HepG2 (cell line): Measurements from ENCODE around the gene PLXNA4. TPM values are rescaled to one million over a fixed set of nuclear protein-coding genes. Genes with fewer than 3 reads are reported as not detected.

Experiments
- ATAC-seq: fragments of 200-7000 bp; cut with Tn5 transposase; 3 replicates; pipeline ENCODE4 v1.9.1; 2020; ENCODE audit warnings: mild to moderate bottlenecking, moderate library complexity
- BruUV-seq: library from RNA; stranded (reverse); fragments of 400-500 nt; replicated peaks from 2 replicates; lab custom pipeline; 2021; lab: Mats Ljungman, UMichigan
- CTCF ChIA-PET: fragments of 300-600 bp; formaldehyde crosslinking; extraction: SDS; loops from one replicate; lab custom pipeline; 2021; ENCODE audit warnings: low total read pairs, inconsistent platforms, low intra/inter-chr PET ratio; lab: Yijun Ruan, JAX
- POLR2A ChIA-PET: fragments of 350-600 bp; sonication (Branson Sonifier 250); formaldehyde crosslinking; loops from one replicate; lab custom pipeline; 2020; ENCODE audit warnings: antibody characterized with exemption, inconsistent platforms; lab: Yijun Ruan, JAX
- DNase-seq: peaks from one replicate; pipeline ENCODE4 v3.0.0-alpha.2; 2015; ENCODE audit warnings: low spot score
- FAIRE-seq: peaks from 3 replicates; lab custom pipeline; 2011; peaks lifted over from hg19 to GRCh38; lab: Jason Lieb, UNC
- H2AFZ ChIP-seq: one replicate; pipeline ENCODE4 v1.6.1; 2011; ENCODE audit warnings: low read length, inconsistent platforms
- H3K27ac ChIP-seq: fragments of 300-600 bp; 3 replicates; pipeline ENCODE4 v1.8.0; 2011; ENCODE audit warnings: mixed run types, mild to moderate bottlenecking, mixed read lengths, low read length, inconsistent platforms; ENCODE audit not compliant: insufficient read depth; ENCODE audit errors: extremely low read length
- H3K27me3 ChIP-seq, 2 experiments: fragments of 200-600 bp in 1 of 2; 2 replicates in 1 of 2; 3 replicates in 1 of 2; pipeline versions ENCODE4 v1.6.0 to v1.8.0; 2011; ENCODE audit warnings: low read length in 2 of 2, mild to moderate bottlenecking in 2 of 2, moderate library complexity in 2 of 2, inconsistent platforms in 1 of 2; ENCODE audit not compliant: insufficient read depth in 2 of 2, control insufficient read depth in 1 of 2
- H3K36me3 ChIP-seq, 2 experiments: fragments of 200-600 bp in 1 of 2; replicated peaks in 1 of 2; 2 replicates in 1 of 2; 3 replicates in 1 of 2; pipeline versions ENCODE4 v1.5.1 to v1.8.0; 2011; ENCODE audit warnings: low read length in 2 of 2, inconsistent platforms in 1 of 2; ENCODE audit not compliant: insufficient read depth in 2 of 2, control insufficient read depth in 1 of 2
- H3K4me1 ChIP-seq: 2 replicates; pipeline ENCODE4 v1.5.1; 2012; ENCODE audit warnings: low read length, inconsistent platforms; ENCODE audit not compliant: insufficient read depth
- H3K4me2 ChIP-seq: 2 replicates; pipeline ENCODE4 v1.6.0; 2011; ENCODE audit warnings: low read depth, low read length, inconsistent platforms
- H3K4me3 ChIP-seq, 3 experiments: fragments of 200-600 bp in 1 of 3; sonication (generic), shearing (Covaris generic) in 1 of 3; replicated peaks in 1 of 3; 2 replicates each; pipeline ENCODE4 v1.5.1; 2011 to 2016; ENCODE audit warnings: low read length in 3 of 3, inconsistent platforms in 2 of 3, low read depth in 2 of 3, mild to moderate bottlenecking in 2 of 3, control low read depth in 1 of 3, mixed read lengths in 1 of 3; ENCODE audit not compliant: insufficient read depth in 1 of 3
- H3K79me2 ChIP-seq: one replicate; pipeline ENCODE4 v1.6.1; 2011; ENCODE audit warnings: low read length, inconsistent platforms; ENCODE audit not compliant: insufficient read depth
- H3K9ac ChIP-seq: 2 replicates; pipeline ENCODE4 v1.6.0; 2011; ENCODE audit warnings: mild to moderate bottlenecking, low read depth, low read length, inconsistent platforms; ENCODE audit not compliant: insufficient read depth
- H3K9me3 ChIP-seq: 2 replicates; pipeline ENCODE4 v1.5.1; 2012; ENCODE audit warnings: mild to moderate bottlenecking, low read length
- H4K20me1 ChIP-seq: 2 replicates; pipeline ENCODE4 v1.6.0; 2011; ENCODE audit warnings: inconsistent platforms, mild to moderate bottlenecking, low read length, moderate library complexity; ENCODE audit not compliant: insufficient read depth
- ASH2L ChIP-seq: fragments of 300-600, 200-600 bp; sonication (generic); IDR thresholded peaks from 2 replicates; pipeline ENCODE4 v1.7.0; 2017; ENCODE audit warnings: low read depth, mild to moderate bottlenecking, moderate library complexity, mixed read lengths, low read length; ENCODE audit not compliant: insufficient read length
- FOXC1 ChIP-seq: sonication (generic); formaldehyde crosslinking; IDR thresholded peaks from 2 replicates; pipeline ENCODE4 v1.8.0; 2022; ENCODE audit warnings: mild to moderate bottlenecking, missing genetic modification reagents, borderline replicate concordance
- PTBP1 ChIP-seq: fragments of 200-400 bp; formaldehyde crosslinking; IDR thresholded peaks from 2 replicates; pipeline ENCODE4 v1.6.1; 2018; ENCODE audit warnings: low read length, low read depth; ENCODE audit not compliant: poor library complexity, severe bottlenecking
- SMARCE1 ChIP-seq: fragments of 450-650 bp; IDR thresholded peaks from 2 replicates; pipeline ENCODE4 v1.6.1; 2017; ENCODE audit warnings: borderline replicate concordance
- SSRP1 ChIP-seq: IDR thresholded peaks from 2 replicates; pipeline ENCODE4 v1.6.1; 2016; ENCODE audit warnings: control low read depth
- TEAD3 ChIP-seq: optimal IDR thresholded peaks from 2 replicates; pipeline ENCODE3; 2016; ENCODE audit warnings: borderline replicate concordance
- ZFP37 ChIP-seq: sonication (generic); formaldehyde crosslinking; IDR thresholded peaks from 2 replicates; pipeline ENCODE4 v1.4.0; 2020; ENCODE audit warnings: missing genetic modification reagents, borderline replicate concordance
- ZFP90 ChIP-seq: sonication (generic); formaldehyde crosslinking; IDR thresholded peaks from 2 replicates; pipeline ENCODE4 v1.8.0; 2022; ENCODE audit warnings: missing genetic modification reagents, mild to moderate bottlenecking, inconsistent platforms, borderline replicate concordance
- ZNF101 ChIP-seq: sonication (generic); formaldehyde crosslinking; IDR thresholded peaks from 2 replicates; pipeline ENCODE4 v1.4.0; 2020; ENCODE audit warnings: mild to moderate bottlenecking, low read depth, missing genetic modification reagents, borderline replicate concordance
- ZNF207 ChIP-seq: fragments of 450-650 bp; IDR thresholded peaks from 2 replicates; pipeline ENCODE4 v1.6.1; 2016; ENCODE audit warnings: antibody characterized with exemption, borderline replicate concordance
- ZNF510 ChIP-seq: sonication (generic); formaldehyde crosslinking; IDR thresholded peaks from 2 replicates; pipeline ENCODE4 v1.4.0; 2020; ENCODE audit warnings: low read depth, mild to moderate bottlenecking, missing genetic modification reagents
- ZNF558 ChIP-seq: sonication (generic); formaldehyde crosslinking; IDR thresholded peaks from 2 replicates; pipeline ENCODE4 v1.9.0; 2022; ENCODE audit warnings: mild to moderate bottlenecking, missing genetic modification reagents, borderline replicate concordance
- ZNF569 ChIP-seq: sonication (generic); formaldehyde crosslinking; IDR thresholded peaks from 2 replicates; pipeline ENCODE4 v1.5.0; 2020; ENCODE audit warnings: mild to moderate bottlenecking, missing genetic modification reagents, moderate library complexity, borderline replicate concordance
- ZSCAN22 ChIP-seq: sonication (generic); formaldehyde crosslinking; IDR thresholded peaks from 2 replicates; pipeline ENCODE4 v1.4.0; 2020; ENCODE audit warnings: mild to moderate bottlenecking, missing genetic modification reagents
- WGBS: methylation state at CpG from one replicate; pipeline ENCODE4 v1.1.6; 2017; ENCODE audit warnings: low lambda C conversion rate; 5-methylcytosine and 5-hydroxymethylcytosine counted together
- in situ Hi-C: cut with HindIII; loops from 2 replicates; pipeline ENCODE4 v1.10.0; 2017; ENCODE audit warnings: low pct_unique_long_range_greater_than_20kb; ENCODE audit not compliant: extremely low pct_ligation_motif_present
- intact Hi-C: fragments of 100-400 bp; cut with micrococcal nuclease; formaldehyde crosslinking; loops from one replicate; pipeline ENCODE4 v1.10.0; 2022; ENCODE audit not compliant: unreplicated experiment
- polyA plus RNA-seq, 8 experiments: library from polyadenylated mRNA; depleted of rRNA in 3 of 8; stranded (reverse) in 7 of 8; unstranded in 1 of 8; fragments of >200 nt; fragmentation: Illumina TruSeq in 4 of 8; extraction: Trizol in 4 of 8; gene quantifications; 2 replicates each; pipeline versions ENCODE4 v1.2.1 to v1.2.3, GENCODE V29; 2011 to 2016; ENCODE audit warnings: low read depth in 4 of 8, missing spikeins in 1 of 8, mixed read lengths in 1 of 8; ENCODE audit not compliant: insufficient read depth in 1 of 8
- total RNA-seq, 5 experiments: library from RNA; depleted of rRNA; stranded (reverse); fragments of >200 nt; fragmentation: Illumina TruSeq; extraction: Trizol; gene quantifications; 2 replicates each; pipeline ENCODE4 v1.2.3, GENCODE V29; 2016; ENCODE audit warnings: low read depth in 1 of 5
- TF ChIP-seq, protein P1 (sequence below): sonication (generic); formaldehyde crosslinking; IDR thresholded peaks from 2 replicates; pipeline ENCODE4 v1.5.0; 2020; ENCODE audit warnings: missing genetic modification reagents
- TF ChIP-seq, protein P2 (sequence below): sonication (generic); formaldehyde crosslinking; IDR thresholded peaks from 2 replicates; pipeline ENCODE4 v1.8.1; 2023; ENCODE audit warnings: mild to moderate bottlenecking, missing genetic modification reagents

PLXNA4 gene
- total and polyA plus RNA-seq, 2 of the 13 experiments (the other 11 are each of a cell fraction or from before 2014, with no cell fraction given) = 0.01 to 0.04 TPM

DNA sequence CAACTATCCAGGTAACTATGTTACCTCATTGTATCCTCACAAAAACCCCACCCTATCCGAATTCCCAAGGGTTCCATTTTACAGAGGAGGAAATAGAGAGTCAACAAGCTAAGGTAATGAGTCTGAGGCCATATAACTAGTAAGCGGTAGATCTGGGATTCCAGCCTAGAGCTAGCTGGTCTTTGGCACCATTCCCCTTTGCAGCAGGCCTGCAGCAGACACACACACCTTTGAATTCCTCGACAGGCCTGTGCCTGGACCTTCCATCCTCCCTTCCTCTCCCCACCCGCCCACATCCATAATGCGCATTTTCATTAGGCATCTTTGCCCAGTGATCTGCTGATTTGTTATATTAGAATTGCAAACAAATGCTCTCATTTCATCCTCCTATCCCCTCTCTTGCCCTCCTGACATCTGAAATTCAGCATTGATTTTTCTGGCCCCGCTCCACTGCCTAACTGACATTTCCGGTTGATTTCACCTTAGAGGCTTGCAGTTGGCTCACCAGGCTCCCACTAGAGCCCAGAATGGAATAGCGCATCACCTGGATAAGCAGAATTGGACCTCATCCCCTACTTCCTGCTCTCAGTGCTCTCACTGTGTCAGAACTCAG lies 129.5 kb downstream of the PLXNA4 start:
- POLR2A ChIA-PET = no interaction called here
- TF ChIP-seq ZFP90 (CRISPR knock-in tag) = no peak
- no peak for TF ChIP-seq ZNF558 (CRISPR knock-in tag)
- TF ChIP-seq ASH2L = no peak
- TF ChIP-seq ZSCAN22 (CRISPR knock-in tag) = no peak
- TF ChIP-seq, protein P1, sequence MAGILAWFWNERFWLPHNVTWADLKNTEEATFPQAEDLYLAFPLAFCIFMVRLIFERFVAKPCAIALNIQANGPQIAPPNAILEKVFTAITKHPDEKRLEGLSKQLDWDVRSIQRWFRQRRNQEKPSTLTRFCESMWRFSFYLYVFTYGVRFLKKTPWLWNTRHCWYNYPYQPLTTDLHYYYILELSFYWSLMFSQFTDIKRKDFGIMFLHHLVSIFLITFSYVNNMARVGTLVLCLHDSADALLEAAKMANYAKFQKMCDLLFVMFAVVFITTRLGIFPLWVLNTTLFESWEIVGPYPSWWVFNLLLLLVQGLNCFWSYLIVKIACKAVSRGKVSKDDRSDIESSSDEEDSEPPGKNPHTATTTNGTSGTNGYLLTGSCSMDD (CRISPR knock-in tag) = no peak
- TF ChIP-seq TEAD3 (CRISPR knock-in tag) = no peak
- no peak for TF ChIP-seq SMARCE1
- no peak for TF ChIP-seq ZNF101 (CRISPR knock-in tag)
- TF ChIP-seq ZFP37 (CRISPR knock-in tag) = no peak
- no peak for TF ChIP-seq ZNF207
- no peak for TF ChIP-seq ZNF569 (CRISPR knock-in tag)
- TF ChIP-seq PTBP1 = no peak
- TF ChIP-seq SSRP1 = no peak
- TF ChIP-seq, protein P2, sequence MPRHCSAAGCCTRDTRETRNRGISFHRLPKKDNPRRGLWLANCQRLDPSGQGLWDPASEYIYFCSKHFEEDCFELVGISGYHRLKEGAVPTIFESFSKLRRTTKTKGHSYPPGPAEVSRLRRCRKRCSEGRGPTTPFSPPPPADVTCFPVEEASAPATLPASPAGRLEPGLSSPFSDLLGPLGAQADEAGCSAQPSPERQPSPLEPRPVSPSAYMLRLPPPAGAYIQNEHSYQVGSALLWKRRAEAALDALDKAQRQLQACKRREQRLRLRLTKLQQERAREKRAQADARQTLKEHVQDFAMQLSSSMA (CRISPR knock-in tag) = no peak
- no peak for TF ChIP-seq FOXC1 (CRISPR knock-in tag)
- TF ChIP-seq ZNF510 (CRISPR knock-in tag) = no peak
- in situ Hi-C loops = no loop called here
- no peak for ATAC-seq
- Histone ChIP-seq H3K79me2 (no peaks in the 10 kb centered on the region), H3K27me3 (peaks cover 0 to 21% of the 10 kb centered on the region in 2 experiments; a peak in 3 of 5 replicates), H3K9me3 (no peaks in the 10 kb centered on the region), H3K4me3 (no peak overlapping the region), H3K4me2 (no peak overlapping the region), H3K4me1 (no peaks in the 10 kb centered on the region), H2AFZ (no peak overlapping the region), H4K20me1 (no peaks in the 10 kb centered on the region), H3K27ac (no peak overlapping the region), H3K36me3 (no peaks in the 10 kb centered on the region), H3K9ac (no peak overlapping the region)
- DNase-seq = no peak
- intact Hi-C loops = no loop called here
- BruUV-seq = no TSS peak
- CTCF ChIA-PET = no interaction called here
- WGBS = 13% methylated on average over 8 of the region's 8 CpGs
- no peak for FAIRE-seq
